HEK293 (cell line): ENCODE data around the gene ARHGEF11.

Source experiments
- GFI1B ChIP-seq: fragments of 450-650 bp; formaldehyde crosslinking; IDR thresholded peaks from 2 replicates; pipeline ENCODE4 v1.5.1; 2016; ENCODE audit warnings: missing biosample characterization, missing genetic modification characterization
- GLI4 ChIP-seq: fragments of 450-650 bp; formaldehyde crosslinking; IDR thresholded peaks from 2 replicates; pipeline ENCODE4 v1.5.1; 2016; ENCODE audit warnings: missing biosample characterization, missing genetic modification characterization
- KLF9 ChIP-seq: fragments of 450-650 bp; formaldehyde crosslinking; IDR thresholded peaks from 2 replicates; pipeline ENCODE4 v1.5.1; 2016; ENCODE audit warnings: missing biosample characterization, missing genetic modification characterization, low read depth
- PRDM6 ChIP-seq: fragments of 450-650 bp; formaldehyde crosslinking; IDR thresholded peaks from 2 replicates; pipeline ENCODE4 v1.5.1; 2017; ENCODE audit warnings: missing biosample characterization, missing genetic modification characterization
- TCF7L2 ChIP-seq: IDR thresholded peaks from 2 replicates; pipeline ENCODE4 v1.6.1; 2011; ENCODE audit warnings: low read depth, mild to moderate bottlenecking, inconsistent platforms, low read length, moderate library complexity, borderline replicate concordance
- ZNF148 ChIP-seq: fragments of 450-650 bp; formaldehyde crosslinking; IDR thresholded peaks from 2 replicates; pipeline ENCODE4 v1.5.0; 2017; ENCODE audit warnings: missing biosample characterization, missing genetic modification characterization, borderline replicate concordance
- ZNF354C ChIP-seq: fragments of 450-650 bp; formaldehyde crosslinking; IDR thresholded peaks from 2 replicates; pipeline ENCODE4 v1.5.1; 2016; ENCODE audit warnings: missing biosample characterization, missing genetic modification characterization, low read depth, borderline replicate concordance
- ZNF398 ChIP-seq: fragments of 450-650 bp; formaldehyde crosslinking; IDR thresholded peaks from 2 replicates; pipeline ENCODE4 v1.5.1; 2017; ENCODE audit warnings: missing biosample characterization, missing genetic modification characterization
- ZNF449 ChIP-seq: fragments of 450-650 bp; formaldehyde crosslinking; IDR thresholded peaks from 2 replicates; pipeline ENCODE4 v1.5.1; 2017; ENCODE audit warnings: missing biosample characterization, mild to moderate bottlenecking, missing genetic modification characterization, moderate library complexity
- ZNF473 ChIP-seq: fragments of 450-650 bp; formaldehyde crosslinking; IDR thresholded peaks from 2 replicates; pipeline ENCODE4 v1.5.1; 2017; ENCODE audit warnings: missing biosample characterization, missing genetic modification characterization
- ZNF513 ChIP-seq: fragments of 450-650 bp; IDR thresholded peaks from 2 replicates; pipeline ENCODE4 v1.5.1; 2018; ENCODE audit warnings: missing biosample characterization, missing genetic modification characterization
- ZNF518A ChIP-seq: fragments of 450-650 bp; formaldehyde crosslinking; conservative IDR thresholded peaks from 2 replicates; pipeline ENCODE4 v1.5.1; 2016; ENCODE audit warnings: low read depth, missing biosample characterization, missing genetic modification characterization
- ZNF664 ChIP-seq: fragments of 450-650 bp; formaldehyde crosslinking; IDR thresholded peaks from 2 replicates; pipeline ENCODE4 v1.5.1; 2016; ENCODE audit warnings: missing biosample characterization, missing genetic modification characterization
- ZNF692 ChIP-seq: fragments of 450-650 bp; formaldehyde crosslinking; IDR thresholded peaks from 2 replicates; pipeline ENCODE4 v1.5.1; 2016; ENCODE audit warnings: missing biosample characterization, missing genetic modification characterization
- ZNF707 ChIP-seq: fragments of 450-650 bp; formaldehyde crosslinking; IDR thresholded peaks from 2 replicates; pipeline ENCODE4 v1.5.1; 2016; ENCODE audit warnings: missing biosample characterization, missing genetic modification characterization
- ZNF791 ChIP-seq: fragments of 450-650 bp; formaldehyde crosslinking; IDR thresholded peaks from 2 replicates; pipeline ENCODE4 v1.5.1; 2016; ENCODE audit warnings: missing biosample characterization, missing genetic modification characterization
- ZSCAN18 ChIP-seq: fragments of 450-650 bp; formaldehyde crosslinking; IDR thresholded peaks from 2 replicates; pipeline ENCODE4 v1.5.1; 2016; ENCODE audit warnings: missing biosample characterization, missing genetic modification characterization
- ZSCAN30 ChIP-seq: fragments of 450-650 bp; IDR thresholded peaks from 2 replicates; pipeline ENCODE4 v1.5.1; 2018; ENCODE audit warnings: missing biosample characterization, mild to moderate bottlenecking, missing genetic modification characterization, moderate library complexity

ARHGEF11 gene

GRCh38 chr1:156926175-156926574 is 119.4 kb downstream of the ARHGEF11 start (continued):
- TF ChIP-seq ZNF513, result no peak
- peak; percentile 81; the same call in 1 of the 2 replicates for TF ChIP-seq ZSCAN30 (tag by site-specific recombination)
- no peak for TF ChIP-seq ZNF449 (tag by site-specific recombination)
- TF ChIP-seq ZNF398 (tag by site-specific recombination), result peak; percentile 57
- TF ChIP-seq GLI4 (tag by site-specific recombination), result no peak
- no peak for TF ChIP-seq ZNF473 (tag by site-specific recombination)
- no peak for TF ChIP-seq PRDM6 (tag by site-specific recombination)
- no peak for TF ChIP-seq KLF9 (tag by site-specific recombination)
- 0 out of 2 replicates have a peak, but pooled peaks have one; percentile 35 for TF ChIP-seq ZNF692 (tag by site-specific recombination)
- TF ChIP-seq TCF7L2, result no peak
- TF ChIP-seq GFI1B (tag by site-specific recombination), result no peak
- TF ChIP-seq ZNF664 (tag by site-specific recombination), result no peak
- TF ChIP-seq ZNF707 (tag by site-specific recombination), result no peak
- TF ChIP-seq ZSCAN18 (tag by site-specific recombination), result no peak
- TF ChIP-seq ZNF791, result no peak
- no peak for TF ChIP-seq ZNF148 (tag by site-specific recombination)
- no peak for TF ChIP-seq ZNF354C (tag by site-specific recombination)
- 0 out of 2 replicates have a peak, but pooled peaks have one; percentile 16 for TF ChIP-seq ZNF518A (tag by site-specific recombination)
